ENCODE measurements around the gene PLD3. TPM values are rescaled to one million over a fixed set of nuclear protein-coding genes. Genes with fewer than 3 reads are reported as not detected.

PLD3 gene
- total RNA-seq, 2 donors from 2014 or later, result 155 to 162 TPM

GRCh38 chr19:40393894-40394815 lies 45.7 kb downstream of the PLD3 start:
- Histone ChIP-seq H3K4me3 (no peak overlapping the region), H3K9me3 (no peaks in the 10 kb centered on the region), H3K27ac (no peak overlapping the region), H3K27me3 (no peaks in the 10 kb centered on the region), H3K36me3 (replicated peaks in 1 of 2; ENCODE audit: insufficient read depth in 1 of 2, low read depth in 2 of 2) (no peaks in the 10 kb centered on the region), H3K4me1 (no peaks in the 10 kb centered on the region)
- DNase-seq (no peak), ATAC-seq (no peak)
- intact Hi-C loops (cut with DNase I), result no loop called here
- TF ChIP-seq, protein P1, sequence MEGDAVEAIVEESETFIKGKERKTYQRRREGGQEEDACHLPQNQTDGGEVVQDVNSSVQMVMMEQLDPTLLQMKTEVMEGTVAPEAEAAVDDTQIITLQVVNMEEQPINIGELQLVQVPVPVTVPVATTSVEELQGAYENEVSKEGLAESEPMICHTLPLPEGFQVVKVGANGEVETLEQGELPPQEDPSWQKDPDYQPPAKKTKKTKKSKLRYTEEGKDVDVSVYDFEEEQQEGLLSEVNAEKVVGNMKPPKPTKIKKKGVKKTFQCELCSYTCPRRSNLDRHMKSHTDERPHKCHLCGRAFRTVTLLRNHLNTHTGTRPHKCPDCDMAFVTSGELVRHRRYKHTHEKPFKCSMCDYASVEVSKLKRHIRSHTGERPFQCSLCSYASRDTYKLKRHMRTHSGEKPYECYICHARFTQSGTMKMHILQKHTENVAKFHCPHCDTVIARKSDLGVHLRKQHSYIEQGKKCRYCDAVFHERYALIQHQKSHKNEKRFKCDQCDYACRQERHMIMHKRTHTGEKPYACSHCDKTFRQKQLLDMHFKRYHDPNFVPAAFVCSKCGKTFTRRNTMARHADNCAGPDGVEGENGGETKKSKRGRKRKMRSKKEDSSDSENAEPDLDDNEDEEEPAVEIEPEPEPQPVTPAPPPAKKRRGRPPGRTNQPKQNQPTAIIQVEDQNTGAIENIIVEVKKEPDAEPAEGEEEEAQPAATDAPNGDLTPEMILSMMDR (IDR thresholded peaks at IDR 0.05), result no peak
- no peak for TF ChIP-seq POLR2A (IDR thresholded peaks at IDR 0.05)
- 76 to 81% methylated on average over 15 to 29 of the region's 41 CpGs for WGBS, 2 donors

DNA sequence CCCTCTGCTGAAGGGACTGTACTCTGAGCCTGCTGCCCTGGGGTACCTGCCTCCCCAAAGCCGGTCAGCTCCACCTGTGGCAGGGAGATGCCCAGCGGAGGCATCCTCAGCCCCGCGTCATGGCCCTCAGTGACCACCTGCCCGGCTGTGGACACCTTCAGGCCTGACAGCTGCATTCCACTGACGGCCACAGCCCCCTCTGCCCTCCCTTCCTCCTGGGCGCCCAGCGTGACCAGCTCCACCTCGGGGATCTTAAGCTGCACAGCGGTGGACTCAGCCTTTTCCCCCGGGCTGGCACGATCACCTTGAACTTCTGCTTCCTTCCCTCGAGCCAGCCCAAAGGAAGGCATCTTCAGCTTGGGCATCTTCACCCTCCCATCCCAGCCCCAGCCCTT lies 46.3 kb downstream of the PLD3 start:
- ATAC-seq, result no peak

GRCh38 chr19:40395956-40396355 lies 47.5 kb downstream of the PLD3 start:
- 85 to 92% methylated on average over 9 to 14 of the region's 14 CpGs for WGBS, 2 donors
- intact Hi-C loops (cut with DNase I), result no loop called here
- no peak for ATAC-seq

More for the DNA sequence above, 46.3 kb downstream of the PLD3 start:
- DNase-seq, result no peak
- 0 to 69% methylated on average over 1 to 13 of the region's 13 CpGs for WGBS, 2 donors
- no peaks in the 10 kb centered on the region for H3K27me3 ChIP-seq
- no peak overlapping the region for H3K4me3 ChIP-seq
- intact Hi-C loops (cut with DNase I), result no loop called here
- no peaks in the 10 kb centered on the region for H3K4me1 ChIP-seq
- no peaks in the 10 kb centered on the region for H3K9me3 ChIP-seq
- TF ChIP-seq, protein P1 (IDR thresholded peaks at IDR 0.05), result no peak
- no peak for TF ChIP-seq POLR2A (IDR thresholded peaks at IDR 0.05)
- H3K36me3 ChIP-seq (replicated peaks in 1 of 2; ENCODE audit: insufficient read depth in 1 of 2, low read depth in 2 of 2), result no peaks in the 10 kb centered on the region
- no peak overlapping the region for H3K27ac ChIP-seq

DNA sequence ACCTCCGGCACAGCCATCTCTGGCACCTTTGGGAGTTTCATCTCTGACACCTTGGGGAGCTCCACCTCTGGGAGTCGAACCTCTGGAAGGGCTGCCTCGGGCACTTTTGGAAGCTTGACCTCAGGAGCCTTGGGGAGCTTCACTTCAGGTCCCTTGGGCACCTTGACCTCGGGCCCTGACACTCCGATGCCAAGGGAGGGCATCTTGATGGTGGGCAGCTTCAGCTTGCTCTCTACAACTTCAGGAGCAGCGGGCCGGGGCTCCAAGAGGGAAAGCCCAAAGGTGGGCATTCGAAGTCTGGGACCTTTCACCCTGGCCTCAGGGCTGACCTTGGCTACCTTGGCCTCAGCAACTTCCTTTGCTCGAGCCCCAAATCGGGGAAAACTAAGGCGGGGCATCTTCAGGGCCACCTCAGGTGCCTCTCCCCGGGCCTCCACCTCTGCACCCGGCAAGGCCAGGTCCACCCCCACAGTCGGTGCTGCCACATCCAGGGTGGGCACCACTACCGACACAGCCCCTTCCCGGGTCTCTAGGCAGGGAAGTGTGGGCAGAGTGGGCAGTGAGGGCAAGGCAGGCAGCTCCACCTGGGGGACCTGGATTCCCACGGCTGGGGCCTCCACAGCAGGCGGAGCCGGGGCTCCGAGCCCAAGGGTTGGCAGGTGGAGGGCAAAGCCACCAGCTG lies 48.5 kb downstream of the PLD3 start:
- Histone ChIP-seq H3K9me3 (no peaks in the 10 kb centered on the region), H3K27ac (no peak overlapping the region), H3K36me3 (replicated peaks in 1 of 2; ENCODE audit: insufficient read depth in 1 of 2, low read depth in 2 of 2) (no peaks in the 10 kb centered on the region), H3K4me1 (no peaks in the 10 kb centered on the region), H3K27me3 (no peaks in the 10 kb centered on the region), H3K4me3 (no peak overlapping the region)
- TF ChIP-seq, protein P1 (IDR thresholded peaks at IDR 0.05), result no peak
- TF ChIP-seq POLR2A (IDR thresholded peaks at IDR 0.05), result no peak
- intact Hi-C loops (cut with DNase I), result no loop called here
- DNase-seq, result no peak
- no peak for ATAC-seq
- 79 to 83% methylated on average over 1 to 14 of the region's 20 CpGs for WGBS, 2 donors

More at GRCh38 chr19:40395956-40396355, 47.5 kb downstream of the PLD3 start:
- H3K27ac ChIP-seq, result no peak overlapping the region
- no peak overlapping the region for H3K4me3 ChIP-seq
- no peaks in the 10 kb centered on the region for H3K27me3 ChIP-seq
- H3K9me3 ChIP-seq, result no peaks in the 10 kb centered on the region
- no peaks in the 10 kb centered on the region for H3K4me1 ChIP-seq
- no peaks in the 10 kb centered on the region for H3K36me3 ChIP-seq (replicated peaks in 1 of 2; ENCODE audit: insufficient read depth in 1 of 2, low read depth in 2 of 2)
- TF ChIP-seq, protein P1 (IDR thresholded peaks at IDR 0.05), result no peak
- TF ChIP-seq POLR2A (IDR thresholded peaks at IDR 0.05), result no peak
- no peak for DNase-seq

Measured in body of pancreas (tissue), 4 donors.